ENCODE results near the gene TTYH3.
"Not testable (repeated sequence)": the region's sequence is repeated elsewhere in the genome, so short reads cannot be mapped to it uniquely, and the experiment has no call there.

TTYH3 gene

GRCh38 chr7:2604608-2605174, 27.1 kb upstream of the TTYH3 start:
- WGBS = 92% methylated on average over 29 of the region's 29 CpGs
- Histone ChIP-seq H3K4me1 (ENCODE audit: insufficient read depth, low read length) (no peaks in the 10 kb centered on the region), H3K27ac (ENCODE audit: low read depth, low read length) (no peak overlapping the region), H3K9ac (ENCODE audit: low read depth, low read length) (no peak overlapping the region), H3K4me3 (ENCODE audit: low read length) (no peak overlapping the region), H3K27me3 (ENCODE audit: insufficient read depth, low read length) (no peaks in the 10 kb centered on the region), H3K9me3 (ENCODE audit: insufficient read depth, low read depth, low read length) (no peaks in the 10 kb centered on the region), H3K36me3 (ENCODE audit: insufficient read depth, low read length) (no peaks in the 10 kb centered on the region)

- no peak overlapping the region for H3K27ac ChIP-seq (ENCODE audit: low read depth, low read length)
- no peaks in the 10 kb centered on the region for H3K4me1 ChIP-seq (ENCODE audit: insufficient read depth, low read length)
- 91% methylated on average over 38 of the region's 38 CpGs for WGBS
- no peak overlapping the region for H3K4me3 ChIP-seq (ENCODE audit: low read length)
- H3K27me3 ChIP-seq (ENCODE audit: insufficient read depth, low read length) = no peaks in the 10 kb centered on the region
- no peaks in the 10 kb centered on the region for H3K36me3 ChIP-seq (ENCODE audit: insufficient read depth, low read length)
- H3K9ac ChIP-seq (ENCODE audit: low read depth, low read length) = no peak overlapping the region
- H3K9me3 ChIP-seq (ENCODE audit: insufficient read depth, low read depth, low read length) = no peaks in the 10 kb centered on the region
Measured at GRCh38 chr7:2605608-2606538, 25.9 kb upstream of the TTYH3 start.

- WGBS = 94% methylated on average over 16 of the region's 16 CpGs
- no peak overlapping the region for H3K27ac ChIP-seq (ENCODE audit: low read depth, low read length)
- no peaks in the 10 kb centered on the region for H3K36me3 ChIP-seq (ENCODE audit: insufficient read depth, low read length)
- H3K9me3 ChIP-seq (ENCODE audit: insufficient read depth, low read depth, low read length) = no peaks in the 10 kb centered on the region
- no peak overlapping the region for H3K9ac ChIP-seq (ENCODE audit: low read depth, low read length)
- H3K4me3 ChIP-seq (ENCODE audit: low read length) = no peak overlapping the region
- H3K4me1 ChIP-seq (ENCODE audit: insufficient read depth, low read length) = no peaks in the 10 kb centered on the region; the same call in 1 of the 2 replicates
- no peaks in the 10 kb centered on the region for H3K27me3 ChIP-seq (ENCODE audit: insufficient read depth, low read length)
Measured at GRCh38 chr7:2606539-2606936, 25.2 kb upstream of the TTYH3 start.

- no peak overlapping the region for H3K27ac ChIP-seq (ENCODE audit: low read depth, low read length)
- 80% methylated on average over 26 of the region's 26 CpGs for WGBS
Measured at GRCh38 chr7:2607122-2607922, 24.5 kb upstream of the TTYH3 start.

GRCh38 chr7:2607923-2608904, 23.6 kb upstream of the TTYH3 start:
- H3K4me1 ChIP-seq (ENCODE audit: insufficient read depth, low read length) = peaks cover 2% of the 10 kb centered on the region
- H3K4me3 ChIP-seq (ENCODE audit: low read length) = no peak overlapping the region
- 88% methylated on average over 37 of the region's 37 CpGs for WGBS
- H3K9me3 ChIP-seq (ENCODE audit: insufficient read depth, low read depth, low read length) = no peaks in the 10 kb centered on the region
- no peak overlapping the region for H3K27ac ChIP-seq (ENCODE audit: low read depth, low read length)
- H3K27me3 ChIP-seq (ENCODE audit: insufficient read depth, low read length) = no peaks in the 10 kb centered on the region
- no peaks in the 10 kb centered on the region for H3K36me3 ChIP-seq (ENCODE audit: insufficient read depth, low read length)
- H3K9ac ChIP-seq (ENCODE audit: low read depth, low read length) = no peak overlapping the region

More at GRCh38 chr7:2607122-2607922, 24.5 kb upstream of the TTYH3 start:
- Histone ChIP-seq H3K4me1 (ENCODE audit: insufficient read depth, low read length) (no peaks in the 10 kb centered on the region; the same call in 1 of the 2 replicates), H3K9me3 (ENCODE audit: insufficient read depth, low read depth, low read length) (no peaks in the 10 kb centered on the region), H3K4me3 (ENCODE audit: low read length) (no peak overlapping the region), H3K36me3 (ENCODE audit: insufficient read depth, low read length) (no peaks in the 10 kb centered on the region), H3K27me3 (ENCODE audit: insufficient read depth, low read length) (no peaks in the 10 kb centered on the region), H3K9ac (ENCODE audit: low read depth, low read length) (no peak overlapping the region)

- Histone ChIP-seq H3K9me3 (ENCODE audit: insufficient read depth, low read depth, low read length) (no peaks in the 10 kb centered on the region), H3K27ac (ENCODE audit: low read depth, low read length) (no peak overlapping the region), H3K9ac (ENCODE audit: low read depth, low read length) (no peak overlapping the region), H3K4me3 (ENCODE audit: low read length) (no peak overlapping the region), H3K36me3 (ENCODE audit: insufficient read depth, low read length) (no peaks in the 10 kb centered on the region), H3K4me1 (ENCODE audit: insufficient read depth, low read length) (peaks cover 2% of the 10 kb centered on the region), H3K27me3 (ENCODE audit: insufficient read depth, low read length) (no peaks in the 10 kb centered on the region)
- 75% methylated on average over 13 of the region's 14 CpGs for WGBS
Measured at GRCh38 chr7:2608921-2609411, 22.8 kb upstream of the TTYH3 start.

GRCh38 chr7:2609646-2610045, 22.1 kb upstream of the TTYH3 start:
- not testable (repeated sequence) for H3K27me3 ChIP-seq (ENCODE audit: insufficient read depth, low read length); H3K27ac ChIP-seq (ENCODE audit: low read depth, low read length); H3K4me1 ChIP-seq (ENCODE audit: insufficient read depth, low read length); H3K36me3 ChIP-seq (ENCODE audit: insufficient read depth, low read length); H3K4me3 ChIP-seq (ENCODE audit: low read length); H3K9me3 ChIP-seq (ENCODE audit: insufficient read depth, low read depth, low read length); H3K9ac ChIP-seq (ENCODE audit: low read depth, low read length)
- 93% methylated on average over 6 of the region's 6 CpGs for WGBS

- Histone ChIP-seq H3K4me3 (ENCODE audit: low read length) (no peak overlapping the region), H3K27me3 (ENCODE audit: insufficient read depth, low read length) (no peaks in the 10 kb centered on the region), H3K9ac (ENCODE audit: low read depth, low read length) (no peak overlapping the region), H3K27ac (ENCODE audit: low read depth, low read length) (no peak overlapping the region), H3K4me1 (ENCODE audit: insufficient read depth, low read length) (peaks cover 2% of the 10 kb centered on the region), H3K36me3 (ENCODE audit: insufficient read depth, low read length) (no peaks in the 10 kb centered on the region), H3K9me3 (ENCODE audit: insufficient read depth, low read depth, low read length) (no peaks in the 10 kb centered on the region)
- 68% methylated on average over 14 of the region's 14 CpGs for WGBS
Measured at GRCh38 chr7:2610466-2610865, 21.3 kb upstream of the TTYH3 start.

GRCh38 chr7:2610898-2611297, 20.9 kb upstream of the TTYH3 start:
- Histone ChIP-seq H3K9me3 (ENCODE audit: insufficient read depth, low read depth, low read length) (no peaks in the 10 kb centered on the region), H3K27me3 (ENCODE audit: insufficient read depth, low read length) (no peaks in the 10 kb centered on the region), H3K9ac (ENCODE audit: low read depth, low read length) (no peak overlapping the region), H3K27ac (ENCODE audit: low read depth, low read length) (no peak overlapping the region), H3K36me3 (ENCODE audit: insufficient read depth, low read length) (no peaks in the 10 kb centered on the region), H3K4me3 (ENCODE audit: low read length) (no peak overlapping the region), H3K4me1 (ENCODE audit: insufficient read depth, low read length) (peaks cover 2% of the 10 kb centered on the region)
- 74% methylated on average over 14 of the region's 14 CpGs for WGBS

- Histone ChIP-seq H3K36me3 (ENCODE audit: insufficient read depth, low read length) (no peaks in the 10 kb centered on the region), H3K27ac (ENCODE audit: low read depth, low read length) (no peak overlapping the region), H3K9me3 (ENCODE audit: insufficient read depth, low read depth, low read length) (no peaks in the 10 kb centered on the region), H3K9ac (ENCODE audit: low read depth, low read length) (no peak overlapping the region), H3K4me1 (ENCODE audit: insufficient read depth, low read length) (peaks cover 2% of the 10 kb centered on the region), H3K4me3 (ENCODE audit: low read length) (no peak overlapping the region), H3K27me3 (ENCODE audit: insufficient read depth, low read length) (no peaks in the 10 kb centered on the region)
- WGBS = 93% methylated on average over 11 of the region's 11 CpGs
Measured at GRCh38 chr7:2611401-2611800, 20.4 kb upstream of the TTYH3 start.
